T-cell (primary cell): ENCODE results near the gene NFIC. TPM values are rescaled to one million over a fixed set of nuclear protein-coding genes. Genes with fewer than 3 reads are reported as not detected.

Experiments
- ATAC-seq, 4 experiments: fragments of 200-7000 bp in 3 of 4; fragments of 150-1000 bp in 1 of 4; cut with Tn5 transposase; replicated peaks in 1 of 4; 1 replicate in 3 of 4; 2 replicates in 1 of 4; pipeline ENCODE4 v1.10.0; 2021; ENCODE audit warnings: moderate library complexity in 3 of 4, mild to moderate bottlenecking in 2 of 4, moderate number of reproducible peaks in 1 of 4
- CTCF ChIA-PET, 2 donors: fragments of 300-600 bp; sonication (Branson Sonifier 250); formaldehyde crosslinking; loops; one replicate each; lab custom pipeline; 2022; ENCODE audit warnings: antibody characterized with exemption in 2 of 2; lab: Charles Lee
- POLR2A ChIA-PET, 2 donors: fragments of 300-600 bp; sonication (Branson Sonifier 250); formaldehyde crosslinking; loops; one replicate each; lab custom pipeline; 2022; ENCODE audit warnings: antibody characterized with exemption in 2 of 2; lab: Charles Lee
- DNase-seq, 35 experiments: peaks; one replicate each; pipeline versions ENCODE4 v3.0.0 to v3.0.0-alpha.2; 2013 to 2023
- H3K27ac ChIP-seq: one replicate; pipeline ENCODE4 v1.5.1; 2013; ENCODE audit warnings: low read length
- H3K27me3 ChIP-seq, 2 experiments: replicated peaks in 1 of 2; 1 replicate in 1 of 2; 2 replicates in 1 of 2; pipeline versions ENCODE4 v1.6.1 to v1.7.0; 2013; ENCODE audit warnings: low read length in 1 of 2, mixed read lengths in 1 of 2; ENCODE audit not compliant: control insufficient read depth in 2 of 2, insufficient read depth in 2 of 2; ENCODE audit errors: extremely low read depth in 1 of 2
- H3K36me3 ChIP-seq, 2 donors: 1 replicate in 1 of 2; 2 replicates in 1 of 2; pipeline versions ENCODE4 v1.6.1 to v1.7.0; 2013; ENCODE audit warnings: low read length in 1 of 2; ENCODE audit not compliant: control insufficient read depth in 2 of 2, insufficient read depth in 1 of 2; ENCODE audit errors: extremely low read depth in 1 of 2
- H3K4me1 ChIP-seq, 2 experiments: 1 replicate in 1 of 2; 2 replicates in 1 of 2; pipeline versions ENCODE4 v1.6.1 to v1.7.0; 2013; ENCODE audit warnings: low read length in 2 of 2, mixed read lengths in 1 of 2; ENCODE audit not compliant: insufficient read depth in 2 of 2, control insufficient read depth in 1 of 2; ENCODE audit errors: extremely low read depth in 1 of 2
- H3K4me3 ChIP-seq, 2 donors: 1 replicate in 1 of 2; 2 replicates in 1 of 2; pipeline versions ENCODE4 v1.5.1 to v1.7.0; 2013; ENCODE audit warnings: mild to moderate bottlenecking in 2 of 2, low read length in 1 of 2, moderate library complexity in 1 of 2; ENCODE audit not compliant: control insufficient read depth in 1 of 2; ENCODE audit errors: extremely low read depth in 1 of 2
- H3K9me3 ChIP-seq: 2 replicates; pipeline ENCODE4 v1.7.0; 2013
- H3K27ac Mint-ChIP-seq, 2 donors: one replicate each; pipeline ENCODE4 v1.8.0; 2020 to 2021; ENCODE audit warnings: mild to moderate bottlenecking in 2 of 2, mixed read lengths in 2 of 2
- H3K27me3 Mint-ChIP-seq, 2 donors: one replicate each; pipeline ENCODE4 v1.8.0; 2021 to 2022; ENCODE audit warnings: mixed read lengths in 2 of 2
- H3K36me3 Mint-ChIP-seq: one replicate; pipeline ENCODE4 v1.8.0; 2021; ENCODE audit warnings: mixed read lengths
- H3K4me1 Mint-ChIP-seq, 3 donors: one replicate each; pipeline ENCODE4 v1.8.0; 2020 to 2022; ENCODE audit warnings: mixed read lengths in 3 of 3, mild to moderate bottlenecking in 1 of 3
- H3K4me3 Mint-ChIP-seq, 3 donors: one replicate each; pipeline ENCODE4 v1.8.0; 2020 to 2022; ENCODE audit warnings: mild to moderate bottlenecking in 3 of 3, mixed read lengths in 3 of 3, moderate library complexity in 3 of 3
- H3K9me3 Mint-ChIP-seq, 3 donors: one replicate each; pipeline ENCODE4 v1.8.0; 2020 to 2022; ENCODE audit warnings: mixed read lengths in 3 of 3
- WGBS: methylation state at CpG from one replicate; pipeline ENCODE4 v1.1.5; 2013; ENCODE audit warnings: missing lambda C conversion rate; ENCODE audit not compliant: insufficient coverage; 5-methylcytosine and 5-hydroxymethylcytosine counted together
- total RNA-seq, 35 experiments: library from RNA in 6 of 35; stranded (reverse) in 6 of 35; fragments of 120-200 nt in 1 of 35; gene quantifications; one replicate each; pipeline versions ENCODE4 v1.2.1 to v1.2.4 and lab custom pipeline; 2013 to 2026

Gene NFIC
- total RNA-seq, 5 donors from 2014 or later (not counting 1 experiment from before 2014, with no cell fraction given), result 27.1 to 41.7 (median 37.2) TPM

GRCh38 chr19:3455393-3455955 is 89.1 kb downstream of the NFIC start:
- Histone ChIP-seq H3K27me3 (no peaks in the 10 kb centered on the region), H3K4me1 (no peaks in the 10 kb centered on the region), H3K9me3 (no peaks in the 10 kb centered on the region), H3K36me3 (peaks cover 5 to 19% of the 10 kb centered on the region in 2 donors), H3K27ac (no peak overlapping the region), H3K4me3 (no peak overlapping the region)
- DNase-seq (no peak), ATAC-seq (no peak)
- ChIA-PET POLR2A (no interaction called here), CTCF (no interaction called here)
- no peaks in the 10 kb centered on the region for H3K4me1 Mint-ChIP-seq
- WGBS, result 94% methylated on average over 6 of the region's 7 CpGs
- no peaks in the 10 kb centered on the region for H3K9me3 Mint-ChIP-seq
- H3K36me3 Mint-ChIP-seq, result peaks cover 10% of the 10 kb centered on the region
- no peak overlapping the region for H3K27ac Mint-ChIP-seq
- no peak overlapping the region for H3K4me3 Mint-ChIP-seq
- no peaks in the 10 kb centered on the region for H3K27me3 Mint-ChIP-seq

- H3K36me3 Mint-ChIP-seq, result peaks cover 6% of the 10 kb centered on the region
- ChIA-PET CTCF (no interaction called here), POLR2A (no interaction called here)
- no peak overlapping the region for H3K27ac Mint-ChIP-seq
- H3K9me3 Mint-ChIP-seq, result no peaks in the 10 kb centered on the region
- H3K27me3 Mint-ChIP-seq, result no peaks in the 10 kb centered on the region
- DNase-seq (no peak), ATAC-seq (no peak)
- H3K4me1 Mint-ChIP-seq, result no peaks in the 10 kb centered on the region
- H3K36me3 ChIP-seq, result peaks cover 3 to 15% of the 10 kb centered on the region in 2 donors
- no peak overlapping the region for H3K4me3 ChIP-seq
- no peaks in the 10 kb centered on the region for H3K27me3 ChIP-seq
- 90% methylated on average over 10 of the region's 37 CpGs for WGBS
- no peaks in the 10 kb centered on the region for H3K4me1 ChIP-seq
- no peak overlapping the region for H3K4me3 Mint-ChIP-seq
- H3K27ac ChIP-seq, result no peak overlapping the region
- H3K9me3 ChIP-seq, result no peaks in the 10 kb centered on the region
Measured at GRCh38 chr19:3455960-3456601, 89.7 kb downstream of the NFIC start.

- no peak for ATAC-seq
- no peak overlapping the region for H3K27ac ChIP-seq
- H3K9me3 Mint-ChIP-seq, result no peaks in the 10 kb centered on the region
- WGBS, result 89% methylated on average over 7 of the region's 18 CpGs
- H3K4me3 Mint-ChIP-seq, result no peak overlapping the region
- H3K27me3 Mint-ChIP-seq, result no peaks in the 10 kb centered on the region
- ChIA-PET CTCF (no interaction called here), POLR2A (no interaction called here)
- no peaks in the 10 kb centered on the region for H3K9me3 ChIP-seq
- peaks cover 3 to 11% of the 10 kb centered on the region in 2 donors for H3K36me3 ChIP-seq
- peaks cover 4% of the 10 kb centered on the region for H3K36me3 Mint-ChIP-seq
- no peak for DNase-seq
- no peaks in the 10 kb centered on the region for H3K27me3 ChIP-seq
- H3K4me1 Mint-ChIP-seq, result no peaks in the 10 kb centered on the region
- no peak overlapping the region for H3K27ac Mint-ChIP-seq
- H3K4me1 ChIP-seq, result no peaks in the 10 kb centered on the region
- H3K4me3 ChIP-seq, result no peak overlapping the region
Measured at GRCh38 chr19:3456925-3457527, 90.6 kb downstream of the NFIC start.

GRCh38 chr19:3457528-3458228 is 91.3 kb downstream of the NFIC start:
- no peak for ATAC-seq
- H3K27ac Mint-ChIP-seq, result no peak overlapping the region
- H3K9me3 Mint-ChIP-seq, result no peaks in the 10 kb centered on the region
- Histone ChIP-seq H3K27me3 (no peaks in the 10 kb centered on the region), H3K4me3 (no peak overlapping the region), H3K27ac (no peak overlapping the region), H3K9me3 (no peaks in the 10 kb centered on the region), H3K4me1 (no peaks in the 10 kb centered on the region), H3K36me3 (peaks cover 2 to 6% of the 10 kb centered on the region in 2 donors)
- ChIA-PET POLR2A (no interaction called here), CTCF (no interaction called here)
- H3K4me3 Mint-ChIP-seq, result no peak overlapping the region
- no peak for DNase-seq
- no peaks in the 10 kb centered on the region for H3K27me3 Mint-ChIP-seq
- 83% methylated on average over 11 of the region's 22 CpGs for WGBS
- H3K4me1 Mint-ChIP-seq, result no peaks in the 10 kb centered on the region
- peaks cover 4% of the 10 kb centered on the region for H3K36me3 Mint-ChIP-seq

GRCh38 chr19:3458229-3459088 is 92.1 kb downstream of the NFIC start:
- Mint-ChIP-seq H3K4me3 (no peak overlapping the region), H3K27me3 (no peaks in the 10 kb centered on the region), H3K4me1 (no peaks in the 10 kb centered on the region), H3K27ac (no peak overlapping the region), H3K36me3 (peaks cover 4% of the 10 kb centered on the region), H3K9me3 (no peaks in the 10 kb centered on the region)
- Histone ChIP-seq H3K36me3 (peaks cover 0 to 4% of the 10 kb centered on the region in 2 donors), H3K27me3 (no peaks in the 10 kb centered on the region), H3K9me3 (no peaks in the 10 kb centered on the region), H3K27ac (no peak overlapping the region), H3K4me1 (no peaks in the 10 kb centered on the region), H3K4me3 (no peak overlapping the region)
- no peak for DNase-seq
- no peak for ATAC-seq
- WGBS, result 95% methylated on average over 7 of the region's 19 CpGs
- ChIA-PET CTCF (no interaction called here), POLR2A (no interaction called here)
